Fibroblast of pulmonary artery (primary cell): ENCODE data around the gene FIGN.

Source experiments
- DNase-seq: peaks from one replicate; pipeline ENCODE4 v3.0.0-alpha.2; 2010; ENCODE audit warnings: low read depth
- H3K4me3 ChIP-seq: replicated peaks from 2 replicates; pipeline ENCODE4 v1.5.1; 2011; ENCODE audit warnings: low read depth, mild to moderate bottlenecking, control low read depth, low read length, moderate library complexity
- CTCF ChIP-seq: IDR thresholded peaks from 2 replicates; pipeline ENCODE4 v1.5.1; 2011; ENCODE audit warnings: mild to moderate bottlenecking, control low read depth, low read length, inconsistent platforms; ENCODE audit errors: missing control alignments

The FIGN gene

GRCh38 chr2:163687217-163687616, 48.6 kb downstream of the FIGN start:
- TF ChIP-seq CTCF: no peak

GRCh38 chr2:163686289-163686688, 49.5 kb downstream of the FIGN start:
- no peak for TF ChIP-seq CTCF
- no peak overlapping the region for H3K4me3 ChIP-seq
- DNase-seq: no peak

More at GRCh38 chr2:163687217-163687616, 48.6 kb downstream of the FIGN start:
- no peak overlapping the region for H3K4me3 ChIP-seq
- DNase-seq: no peak

GRCh38 chr2:163682695-163683094, 53.1 kb downstream of the FIGN start:
- peak; percentile 65 for DNase-seq
- TF ChIP-seq CTCF: peak; percentile 39
- no peak overlapping the region for H3K4me3 ChIP-seq

GRCh38 chr2:163681745-163682144, 54.1 kb downstream of the FIGN start:
- H3K4me3 ChIP-seq: no peak overlapping the region
- TF ChIP-seq CTCF: no peak
- DNase-seq: peak; percentile 81

- DNase-seq: no peak
- TF ChIP-seq CTCF: no peak
- no peak overlapping the region for H3K4me3 ChIP-seq
Measured at GRCh38 chr2:163675388-163675787, 60.4 kb downstream of the FIGN start.

- no peak overlapping the region for H3K4me3 ChIP-seq
- no peak for DNase-seq
- TF ChIP-seq CTCF: no peak
Measured at GRCh38 chr2:163673522-163673921, 62.3 kb downstream of the FIGN start.

- no peak for TF ChIP-seq CTCF
- DNase-seq: no peak
- no peak overlapping the region for H3K4me3 ChIP-seq
Measured at GRCh38 chr2:163670929-163671328, 64.9 kb downstream of the FIGN start.
